Smooth muscle cell (in vitro differentiated cells): ENCODE data around the gene B3GAT1. TPM values are rescaled to one million over a fixed set of nuclear protein-coding genes. Genes with fewer than 3 reads are reported as not detected.

Source experiments
- DNase-seq: peaks from one replicate; lab custom pipeline; 2025; ENCODE audit not compliant: unreplicated experiment; lab: John Stamatoyannopoulos, UW
- H2AFZ ChIP-seq: fragments of 200-600 bp; sonication (generic); 2 replicates; pipeline ENCODE4 v1.6.0; 2016; ENCODE audit warnings: antibody characterized with exemption, low read depth, mild to moderate bottlenecking
- H3F3A ChIP-seq: fragments of 200-600 bp; sonication (generic); 2 replicates; pipeline ENCODE4 v1.6.0; 2017; ENCODE audit warnings: antibody characterized with exemption, low read depth
- H3K27ac ChIP-seq: fragments of 200-600 bp; sonication (generic); 2 replicates; pipeline ENCODE4 v1.5.1; 2016; ENCODE audit warnings: low read depth, mild to moderate bottlenecking
- H3K27me3 ChIP-seq: fragments of 200-600 bp; sonication (generic); 2 replicates; pipeline ENCODE4 v1.6.1; 2016; ENCODE audit warnings: low read depth, mild to moderate bottlenecking
- H3K36me3 ChIP-seq: fragments of 200-600 bp; sonication (generic); 2 replicates; pipeline ENCODE4 v1.5.1; 2016; ENCODE audit warnings: low read depth
- H3K4me1 ChIP-seq: fragments of 200-600 bp; sonication (generic); 2 replicates; pipeline ENCODE4 v1.5.1; 2016; ENCODE audit warnings: low read depth
- H3K4me2 ChIP-seq: fragments of 200-600 bp; sonication (generic); 2 replicates; pipeline ENCODE4 v1.6.0; 2016; ENCODE audit warnings: mild to moderate bottlenecking
- H3K4me3 ChIP-seq: fragments of 200-600 bp; sonication (generic); 2 replicates; pipeline ENCODE4 v1.5.1; 2016; ENCODE audit warnings: mild to moderate bottlenecking
- H3K79me2 ChIP-seq: fragments of 200-600 bp; sonication (generic); 2 replicates; pipeline ENCODE4 v1.6.0; 2016; ENCODE audit warnings: low read depth, mild to moderate bottlenecking
- H3K9ac ChIP-seq: fragments of 200-600 bp; sonication (generic); 2 replicates; pipeline ENCODE4 v1.6.0; 2016; ENCODE audit warnings: low read depth
- H3K9me3 ChIP-seq: fragments of 200-600 bp; sonication (generic); replicated peaks from 2 replicates; pipeline ENCODE4 v1.5.1; 2016; ENCODE audit warnings: low read depth
- H4K20me1 ChIP-seq: fragments of 200-600 bp; sonication (generic); 2 replicates; pipeline ENCODE4 v1.6.0; 2016; ENCODE audit warnings: low read depth
- WGBS: methylation state at CpG from one replicate; pipeline ENCODE4 v1.1.7; 2016; ENCODE audit warnings: low lambda C conversion rate; 5-methylcytosine and 5-hydroxymethylcytosine counted together
- polyA plus RNA-seq: library from polyadenylated mRNA; unstranded; fragments of >200 nt; fragmentation: Nextera tagmentation; extraction: Ambion mirVana; gene quantifications from 2 replicates; pipeline ENCODE4 v1.2.1, GENCODE V29; 2016
- total RNA-seq: library from RNA; depleted of rRNA; stranded (reverse); fragments of >200 nt; gene quantifications from 2 replicates; pipeline ENCODE4 v1.2.3, GENCODE V29; 2014
- TF ChIP-seq, protein P1 (sequence below): fragments of 200-600 bp; sonication (generic); IDR thresholded peaks from 2 replicates; pipeline ENCODE4 v1.5.1; 2017; ENCODE audit warnings: borderline replicate concordance, mild to moderate bottlenecking, antibody characterized with exemption; ENCODE audit not compliant: insufficient read depth, poor library complexity, severe bottlenecking

B3GAT1 gene
- total and polyA plus RNA-seq, 2 experiments from 2014 or later: not detected

GRCh38 chr11:134389464-134390180 is 22.4 kb downstream of the B3GAT1 start:
- Histone ChIP-seq H3K79me2 (no peaks in the 10 kb centered on the region), H3K27ac (no peak overlapping the region), H3K4me3 (no peak overlapping the region), H4K20me1 (no peaks in the 10 kb centered on the region), H3K4me2 (no peak overlapping the region), H2AFZ (no peak overlapping the region), H3K4me1 (no peaks in the 10 kb centered on the region), H3K27me3 (peaks cover 4% of the 10 kb centered on the region), H3K9me3 (no peaks in the 10 kb centered on the region), H3K36me3 (no peaks in the 10 kb centered on the region), H3F3A (no peaks in the 10 kb centered on the region), H3K9ac (no peak overlapping the region)
- DNase-seq: no peak
- WGBS: 93% methylated on average over 25 of the region's 25 CpGs
- TF ChIP-seq, protein P1, sequence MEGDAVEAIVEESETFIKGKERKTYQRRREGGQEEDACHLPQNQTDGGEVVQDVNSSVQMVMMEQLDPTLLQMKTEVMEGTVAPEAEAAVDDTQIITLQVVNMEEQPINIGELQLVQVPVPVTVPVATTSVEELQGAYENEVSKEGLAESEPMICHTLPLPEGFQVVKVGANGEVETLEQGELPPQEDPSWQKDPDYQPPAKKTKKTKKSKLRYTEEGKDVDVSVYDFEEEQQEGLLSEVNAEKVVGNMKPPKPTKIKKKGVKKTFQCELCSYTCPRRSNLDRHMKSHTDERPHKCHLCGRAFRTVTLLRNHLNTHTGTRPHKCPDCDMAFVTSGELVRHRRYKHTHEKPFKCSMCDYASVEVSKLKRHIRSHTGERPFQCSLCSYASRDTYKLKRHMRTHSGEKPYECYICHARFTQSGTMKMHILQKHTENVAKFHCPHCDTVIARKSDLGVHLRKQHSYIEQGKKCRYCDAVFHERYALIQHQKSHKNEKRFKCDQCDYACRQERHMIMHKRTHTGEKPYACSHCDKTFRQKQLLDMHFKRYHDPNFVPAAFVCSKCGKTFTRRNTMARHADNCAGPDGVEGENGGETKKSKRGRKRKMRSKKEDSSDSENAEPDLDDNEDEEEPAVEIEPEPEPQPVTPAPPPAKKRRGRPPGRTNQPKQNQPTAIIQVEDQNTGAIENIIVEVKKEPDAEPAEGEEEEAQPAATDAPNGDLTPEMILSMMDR: no peak

DNA sequence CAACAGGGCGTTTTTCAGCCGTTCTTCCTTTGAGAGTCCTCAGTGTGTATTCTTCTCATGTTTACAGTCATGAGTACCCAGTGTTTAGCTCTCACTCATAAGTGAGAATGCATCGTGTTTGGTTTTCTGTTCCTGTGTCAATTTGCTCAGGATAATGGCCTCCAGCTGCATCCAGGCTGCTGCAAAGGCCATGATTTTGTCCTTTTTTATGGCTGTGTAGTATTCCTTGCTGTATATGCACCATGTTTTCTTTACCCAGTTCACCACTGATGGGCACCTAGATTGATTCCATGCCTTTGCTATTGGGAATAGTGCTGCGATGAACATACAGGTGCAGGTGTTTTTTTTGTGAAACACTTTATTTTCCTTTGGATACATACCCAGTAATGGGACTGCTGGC is 23.5 kb downstream of the B3GAT1 start:
- Histone ChIP-seq H3K4me2 (no peak overlapping the region), H3K36me3 (no peaks in the 10 kb centered on the region), H4K20me1 (no peaks in the 10 kb centered on the region), H3K9ac (no peak overlapping the region), H3F3A (no peaks in the 10 kb centered on the region), H3K4me1 (no peaks in the 10 kb centered on the region), H3K27ac (no peak overlapping the region), H3K79me2 (no peaks in the 10 kb centered on the region), H3K27me3 (peaks cover 4% of the 10 kb centered on the region), H3K4me3 (no peak overlapping the region), H3K9me3 (no peaks in the 10 kb centered on the region), H2AFZ (no peak overlapping the region)
- TF ChIP-seq, protein P1: no peak
- no peak for DNase-seq
- WGBS: 95% methylated on average over 4 of the region's 4 CpGs

DNA sequence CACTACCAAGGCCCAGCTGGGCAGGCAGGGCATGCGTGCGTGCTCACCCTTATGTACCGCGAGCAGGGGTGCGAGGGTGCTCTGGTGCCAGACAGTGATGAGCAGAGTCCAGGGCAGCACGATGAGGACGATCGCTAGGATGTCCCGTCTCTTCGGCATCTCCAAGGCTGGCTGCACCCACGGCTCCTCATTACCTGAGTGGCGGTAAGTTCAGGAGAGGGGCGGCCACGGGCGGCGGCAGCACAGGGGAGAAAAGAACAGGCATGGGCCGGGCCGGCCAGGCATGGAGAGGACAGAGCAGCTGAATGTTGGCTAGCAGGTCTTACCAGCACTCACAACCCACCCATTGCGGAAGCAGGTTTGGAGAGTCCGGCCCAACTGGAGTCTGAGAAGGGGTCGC is 24.5 kb downstream of the B3GAT1 start:
- no peak overlapping the region for H3K9ac ChIP-seq
- no peak overlapping the region for H2AFZ ChIP-seq
- TF ChIP-seq, protein P1: no peak
- H3K27ac ChIP-seq: no peak overlapping the region
- no peaks in the 10 kb centered on the region for H4K20me1 ChIP-seq
- no peak for DNase-seq
- H3K27me3 ChIP-seq: peaks cover 4% of the 10 kb centered on the region
- H3K36me3 ChIP-seq: no peaks in the 10 kb centered on the region
- 94% methylated on average over 20 of the region's 21 CpGs for WGBS
- no peak overlapping the region for H3K4me3 ChIP-seq
- no peaks in the 10 kb centered on the region for H3F3A ChIP-seq
- H3K9me3 ChIP-seq: no peaks in the 10 kb centered on the region
- H3K4me2 ChIP-seq: no peak overlapping the region
- H3K4me1 ChIP-seq: no peaks in the 10 kb centered on the region
- no peaks in the 10 kb centered on the region for H3K79me2 ChIP-seq

GRCh38 chr11:134386945-134387344 is 25.1 kb downstream of the B3GAT1 start:
- 93% methylated on average over 6 of the region's 6 CpGs for WGBS
- H3K9me3 ChIP-seq: no peaks in the 10 kb centered on the region

More at GRCh38 chr11:134386945-134387344, 25.1 kb downstream of the B3GAT1 start:
- no peaks in the 10 kb centered on the region for H3F3A ChIP-seq
- H3K27ac ChIP-seq: no peak overlapping the region
- no peaks in the 10 kb centered on the region for H3K36me3 ChIP-seq
- no peak overlapping the region for H3K9ac ChIP-seq
- H3K4me2 ChIP-seq: no peak overlapping the region
- H3K4me1 ChIP-seq: no peaks in the 10 kb centered on the region
- H3K79me2 ChIP-seq: no peaks in the 10 kb centered on the region
- H4K20me1 ChIP-seq: no peaks in the 10 kb centered on the region
- TF ChIP-seq, protein P1: no peak
- peaks cover 4% of the 10 kb centered on the region for H3K27me3 ChIP-seq
- H2AFZ ChIP-seq: no peak overlapping the region
- DNase-seq: no peak
- no peak overlapping the region for H3K4me3 ChIP-seq
